22Rv1 (cell line): ENCODE measurements around the gene VSTM1.

Experiments used
- CTCF ChIP-seq: fragments of 450-650 bp; IDR thresholded peaks from 2 replicates; pipeline ENCODE4 v1.5.1; 2017; ENCODE audit warnings: mild to moderate bottlenecking
- ZFX ChIP-seq: fragments of 450-650 bp; IDR thresholded peaks from 2 replicates; pipeline ENCODE4 v1.6.1; 2017; ENCODE audit warnings: antibody characterized with exemption, borderline replicate concordance

GRCh38 chr19:54047616-54048015 is 16.1 kb downstream of the VSTM1 start:
- TF ChIP-seq CTCF (no peak), ZFX (no peak)
